ENCODE measurements around the gene SPACA5.
"Not testable (repeated sequence)": the region's sequence is repeated elsewhere in the genome, so short reads cannot be mapped to it uniquely, and the experiment has no call there.

SPACA5 gene

GRCh38 chrX:48030237-48030636, 23.4 kb downstream of the SPACA5 start:
- Histone ChIP-seq H3K9me3 (ENCODE audit: severe bottlenecking) (no peaks in the 10 kb centered on the region), H3K4me3 (ENCODE audit: low read depth, low read length) (no peak overlapping the region), H3K27ac (no peak overlapping the region), H3K36me3 (no peaks in the 10 kb centered on the region), H3K27me3 (ENCODE audit: insufficient read depth, low read depth, severe bottlenecking) (no peaks in the 10 kb centered on the region)
- TF ChIP-seq CTCF (IDR thresholded peaks at IDR 0.05; ENCODE audit: low read depth, low read length) = no peak
- DNase-seq = no peak

GRCh38 chrX:48030641-48031173, 23.9 kb downstream of the SPACA5 start:
- H3K9me3 ChIP-seq (ENCODE audit: severe bottlenecking); H3K4me3 ChIP-seq (ENCODE audit: low read depth, low read length); H3K27me3 ChIP-seq (ENCODE audit: insufficient read depth, low read depth, severe bottlenecking); H3K27ac ChIP-seq; DNase-seq; H3K36me3 ChIP-seq: not testable (repeated sequence)

GRCh38 chrX:48035891-48036290, 29.1 kb downstream of the SPACA5 start:
- Histone ChIP-seq H3K9me3 (ENCODE audit: severe bottlenecking) (no peaks in the 10 kb centered on the region), H3K27me3 (ENCODE audit: insufficient read depth, low read depth, severe bottlenecking) (no peaks in the 10 kb centered on the region), H3K36me3 (no peaks in the 10 kb centered on the region), H3K27ac (no peak overlapping the region), H3K4me3 (ENCODE audit: low read depth, low read length) (no peak overlapping the region)
- TF ChIP-seq CTCF (IDR thresholded peaks at IDR 0.05; ENCODE audit: low read depth, low read length) = no peak
- no peak for DNase-seq

GRCh38 chrX:48043056-48043455, 36.3 kb downstream of the SPACA5 start:
- no peak overlapping the region for H3K4me3 ChIP-seq (ENCODE audit: low read depth, low read length)
- no peaks in the 10 kb centered on the region for H3K9me3 ChIP-seq (ENCODE audit: severe bottlenecking)
- no peak for TF ChIP-seq CTCF (IDR thresholded peaks at IDR 0.05; ENCODE audit: low read depth, low read length)
- H3K27me3 ChIP-seq (ENCODE audit: insufficient read depth, low read depth, severe bottlenecking) = no peaks in the 10 kb centered on the region
- DNase-seq = no peak
- no peaks in the 10 kb centered on the region for H3K36me3 ChIP-seq
- H3K27ac ChIP-seq = no peak overlapping the region

GRCh38 chrX:48045410-48046311, 38.9 kb downstream of the SPACA5 start:
- Histone ChIP-seq H3K27ac (no peak overlapping the region), H3K36me3 (no peaks in the 10 kb centered on the region), H3K4me3 (ENCODE audit: low read depth, low read length) (no peak overlapping the region), H3K27me3 (ENCODE audit: insufficient read depth, low read depth, severe bottlenecking) (no peaks in the 10 kb centered on the region), H3K9me3 (ENCODE audit: severe bottlenecking) (no peaks in the 10 kb centered on the region)
- DNase-seq = no peak
- TF ChIP-seq CTCF (IDR thresholded peaks at IDR 0.05; ENCODE audit: low read depth, low read length) = no peak

- Histone ChIP-seq H3K4me3 (ENCODE audit: low read depth, low read length) (no peak overlapping the region), H3K36me3 (no peaks in the 10 kb centered on the region), H3K9me3 (ENCODE audit: severe bottlenecking) (no peaks in the 10 kb centered on the region), H3K27me3 (ENCODE audit: insufficient read depth, low read depth, severe bottlenecking) (no peaks in the 10 kb centered on the region), H3K27ac (no peak overlapping the region)
- DNase-seq = no peak
- no peak for TF ChIP-seq CTCF (IDR thresholded peaks at IDR 0.05; ENCODE audit: low read depth, low read length)
Measured at GRCh38 chrX:48046846-48047245, 40.1 kb downstream of the SPACA5 start.

Measured in WERI-Rb-1 (cell line).